ENCODE results near the gene TNS1.

DNA sequence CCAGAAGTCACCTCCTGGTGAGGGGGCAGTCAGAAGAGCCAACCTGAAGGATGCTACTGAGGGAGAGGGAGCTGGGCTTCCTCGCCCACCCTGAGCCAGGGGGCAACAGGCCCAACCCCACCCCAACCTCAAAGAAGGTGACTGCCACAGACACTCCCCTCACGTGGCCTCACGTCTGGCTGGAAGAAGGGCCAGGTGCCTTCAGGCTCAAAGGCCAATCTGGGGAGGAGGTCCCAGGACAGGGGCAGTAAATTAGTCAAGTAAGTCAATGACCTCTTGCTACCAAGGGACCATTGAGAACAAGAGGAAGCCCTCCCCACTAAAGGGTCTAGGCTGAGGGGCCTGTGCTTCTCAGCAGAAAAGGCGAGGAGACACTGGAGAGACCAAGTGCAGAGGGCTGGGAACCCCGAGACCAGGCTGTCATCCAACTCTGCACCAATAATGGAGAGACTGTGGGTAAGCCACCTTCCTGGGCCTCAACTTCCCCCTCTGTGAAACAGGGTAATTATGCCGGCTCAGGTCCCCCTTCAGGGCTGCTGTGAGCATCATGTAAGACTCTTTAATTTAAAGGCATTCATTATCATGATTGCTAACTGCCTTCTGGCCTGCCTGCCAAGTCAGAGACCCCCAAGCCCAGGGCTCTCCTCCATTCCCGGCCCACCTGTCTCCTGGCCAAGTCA, 20.2 kb upstream of the TNS1 start:
- TF ChIP-seq, protein P1, sequence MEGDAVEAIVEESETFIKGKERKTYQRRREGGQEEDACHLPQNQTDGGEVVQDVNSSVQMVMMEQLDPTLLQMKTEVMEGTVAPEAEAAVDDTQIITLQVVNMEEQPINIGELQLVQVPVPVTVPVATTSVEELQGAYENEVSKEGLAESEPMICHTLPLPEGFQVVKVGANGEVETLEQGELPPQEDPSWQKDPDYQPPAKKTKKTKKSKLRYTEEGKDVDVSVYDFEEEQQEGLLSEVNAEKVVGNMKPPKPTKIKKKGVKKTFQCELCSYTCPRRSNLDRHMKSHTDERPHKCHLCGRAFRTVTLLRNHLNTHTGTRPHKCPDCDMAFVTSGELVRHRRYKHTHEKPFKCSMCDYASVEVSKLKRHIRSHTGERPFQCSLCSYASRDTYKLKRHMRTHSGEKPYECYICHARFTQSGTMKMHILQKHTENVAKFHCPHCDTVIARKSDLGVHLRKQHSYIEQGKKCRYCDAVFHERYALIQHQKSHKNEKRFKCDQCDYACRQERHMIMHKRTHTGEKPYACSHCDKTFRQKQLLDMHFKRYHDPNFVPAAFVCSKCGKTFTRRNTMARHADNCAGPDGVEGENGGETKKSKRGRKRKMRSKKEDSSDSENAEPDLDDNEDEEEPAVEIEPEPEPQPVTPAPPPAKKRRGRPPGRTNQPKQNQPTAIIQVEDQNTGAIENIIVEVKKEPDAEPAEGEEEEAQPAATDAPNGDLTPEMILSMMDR (IDR thresholded peaks at IDR 0.05): no peak
- TF ChIP-seq EZH2 (IDR thresholded peaks at IDR 0.05): no peak
- no peak for TF ChIP-seq EZH2phosphoT487 (IDR thresholded peaks at IDR 0.05)
